NCI-H1092 treated with DMSO at 0.1 percent for 48 hours (cell line): ENCODE data around the gene HIVEP2.
A peak's percentile ranks its signal among the peaks of the same experiment; 100 is the strongest.

ENCODE experiments used
- DNase-seq: peaks from one replicate; lab custom pipeline; 2025; lab: John Stamatoyannopoulos, UW

Gene HIVEP2

DNA sequence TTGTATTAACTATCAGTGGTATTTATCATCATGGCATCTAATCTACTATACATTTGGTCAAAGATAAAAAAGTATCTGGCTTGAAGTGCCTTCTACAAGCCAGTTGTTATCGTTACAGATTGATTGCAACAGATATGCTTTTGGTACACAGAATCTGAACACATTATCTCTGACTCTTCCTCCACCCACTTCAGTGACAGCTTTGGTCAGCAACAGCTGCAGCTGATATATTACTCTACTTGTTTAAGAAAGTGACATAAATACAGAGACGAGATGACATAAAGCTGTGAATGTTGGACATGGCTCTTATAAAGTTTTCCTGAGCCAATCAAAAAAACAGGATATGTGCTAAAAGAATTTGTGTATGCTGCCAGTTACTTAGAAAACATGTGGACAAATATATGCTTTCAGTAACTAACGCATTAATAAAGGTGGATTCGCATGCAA lies 77.6 kb downstream of the HIVEP2 start:
- DNase-seq: no peak

DNA sequence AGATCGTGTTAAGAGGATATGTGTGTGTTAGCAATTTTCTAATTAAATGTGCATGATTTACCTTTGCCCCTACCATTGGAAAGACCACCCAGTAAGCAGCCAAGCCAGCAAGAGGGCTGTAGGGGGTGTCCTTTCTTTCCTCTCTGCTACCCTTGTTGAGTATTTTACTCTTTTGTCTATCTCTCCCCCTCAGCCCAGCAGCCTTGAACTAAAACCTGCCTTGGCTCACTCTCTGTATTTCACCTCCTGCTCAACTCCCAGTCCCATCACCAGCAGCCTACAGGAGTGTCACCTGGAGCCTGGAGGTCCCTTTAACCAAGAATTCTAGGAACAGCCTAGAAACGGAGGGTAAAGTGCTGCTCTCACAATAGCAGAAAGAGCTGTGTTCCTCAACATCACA lies 81.0 kb downstream of the HIVEP2 start:
- DNase-seq: no peak

DNA sequence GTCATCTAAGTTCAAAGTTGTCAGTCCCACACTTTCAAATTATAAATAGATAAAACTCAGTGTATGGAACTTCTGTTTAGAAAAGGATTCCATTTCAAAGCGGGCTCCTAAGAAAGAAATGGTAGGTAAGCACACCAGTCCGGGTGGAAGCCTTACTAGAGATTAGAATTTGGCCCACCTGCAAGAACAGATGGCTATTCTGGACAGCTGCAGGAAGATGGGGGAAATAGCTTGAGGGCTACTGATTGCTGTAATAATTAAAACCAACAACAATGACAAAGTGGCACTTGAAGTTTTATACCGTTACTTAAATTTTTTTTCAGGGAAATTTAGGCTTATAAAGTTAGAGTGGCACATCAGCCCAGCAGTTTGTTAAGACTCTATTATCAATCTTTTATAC lies 83.3 kb downstream of the HIVEP2 start:
- DNase-seq: no peak

DNA sequence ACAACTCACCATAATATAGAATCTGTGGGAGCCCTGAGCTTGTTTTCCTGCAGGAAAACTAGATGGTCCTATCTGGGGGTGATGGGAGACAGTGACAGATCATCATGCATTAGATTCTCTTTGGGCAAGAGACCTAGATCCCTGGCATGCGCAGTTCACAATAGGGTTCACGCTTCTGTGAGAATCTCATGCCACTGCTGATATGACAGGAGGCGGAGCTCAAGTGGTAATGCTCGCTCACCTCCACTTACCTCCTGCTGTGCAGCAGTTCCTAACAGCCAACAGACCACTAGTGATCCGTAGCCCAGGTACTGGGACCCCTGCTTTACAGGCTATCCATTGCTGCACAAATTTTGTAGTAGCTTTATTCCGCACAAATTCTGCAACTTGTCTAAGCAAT lies 84.5 kb downstream of the HIVEP2 start:
- DNase-seq: no peak

DNA sequence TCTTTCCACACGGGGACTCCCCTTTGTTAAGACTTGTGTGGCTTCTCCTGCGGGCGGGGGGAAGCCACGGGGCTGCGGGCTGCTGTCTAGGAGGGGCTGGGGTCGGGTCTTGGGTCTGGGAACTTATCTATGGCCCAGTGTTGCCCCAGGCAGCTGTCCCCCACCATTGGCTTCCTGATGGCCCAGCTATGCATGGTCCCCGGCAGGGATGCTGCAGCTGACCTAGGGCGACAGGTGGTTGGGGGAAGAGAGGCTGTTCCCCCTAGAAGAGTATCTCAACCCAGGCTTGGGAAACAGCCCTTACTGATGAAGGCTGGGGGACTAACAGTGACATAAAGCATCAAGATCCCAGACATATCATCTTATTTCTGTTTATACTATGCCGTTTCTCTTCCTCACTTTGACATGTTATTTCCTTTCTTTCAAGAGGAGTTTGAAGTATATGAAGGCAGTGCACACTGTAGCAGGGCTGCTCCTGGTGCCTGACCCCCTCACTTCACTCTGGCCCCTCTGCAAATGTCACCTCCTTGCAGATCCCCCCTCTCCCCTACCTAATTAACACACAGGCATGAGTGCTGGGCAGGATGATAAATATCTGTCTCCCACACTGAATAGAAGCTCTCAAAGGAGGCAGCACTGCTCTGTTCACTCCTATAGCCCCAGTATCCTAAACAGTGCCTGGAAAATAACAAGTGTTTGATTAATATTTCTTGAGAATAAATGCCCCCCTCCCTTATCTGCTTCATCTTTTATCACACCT lies 87.0 kb downstream of the HIVEP2 start:
- no peak for DNase-seq

DNA sequence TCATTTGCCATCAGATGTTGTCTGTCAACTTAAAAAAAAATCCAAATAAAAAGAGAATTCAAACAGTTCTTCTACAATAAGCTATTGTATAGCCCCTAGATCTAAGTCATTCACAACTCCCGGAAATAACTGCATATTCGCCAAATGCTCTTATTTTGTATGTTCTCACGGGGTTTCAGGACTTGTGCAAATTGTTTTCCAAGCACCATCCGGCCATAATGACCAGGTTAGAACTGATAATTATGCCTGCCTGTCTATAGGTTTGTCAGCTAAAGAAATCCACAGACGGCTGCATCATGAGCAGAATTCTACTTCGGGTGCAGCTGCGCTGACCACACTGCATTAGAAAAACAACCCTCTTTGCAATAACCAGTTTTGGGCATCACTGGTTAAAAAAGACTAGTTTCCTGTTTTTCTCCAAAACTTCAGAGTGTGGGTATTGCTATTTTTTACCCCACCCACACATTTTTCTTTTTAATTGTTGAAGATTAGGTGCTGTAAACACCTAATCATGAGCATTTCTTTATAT lies 87.7 kb downstream of the HIVEP2 start:
- DNase-seq: no peak

DNA sequence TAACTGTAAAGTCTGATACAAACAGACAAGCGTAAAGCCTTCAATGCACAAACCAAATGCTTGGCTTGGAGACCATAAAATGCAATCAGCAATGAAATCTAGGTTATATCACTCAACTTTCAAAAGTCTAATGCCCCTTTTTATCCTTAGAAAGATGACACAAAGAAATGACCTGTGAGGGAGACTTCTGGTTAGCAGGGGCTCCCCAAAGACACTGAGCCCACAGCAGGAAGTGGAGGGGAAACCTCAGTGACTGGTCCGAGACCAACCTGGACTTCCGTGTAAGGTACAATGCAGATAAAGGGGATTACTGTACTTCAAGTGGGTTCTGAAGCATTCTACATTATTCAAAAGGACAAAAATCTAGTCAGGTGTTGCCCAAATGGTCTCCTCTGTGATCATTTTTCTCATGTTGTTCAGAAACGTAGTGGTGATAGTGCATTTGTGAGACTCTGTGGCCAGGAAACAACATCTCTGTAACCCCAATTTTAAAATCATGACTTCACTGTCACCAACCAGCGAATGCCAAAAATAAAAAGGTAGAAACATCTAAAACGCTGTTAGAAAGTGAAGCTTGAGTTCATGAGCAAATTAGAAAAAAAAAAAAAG lies 88.2 kb downstream of the HIVEP2 start:
- DNase-seq: no peak

DNA sequence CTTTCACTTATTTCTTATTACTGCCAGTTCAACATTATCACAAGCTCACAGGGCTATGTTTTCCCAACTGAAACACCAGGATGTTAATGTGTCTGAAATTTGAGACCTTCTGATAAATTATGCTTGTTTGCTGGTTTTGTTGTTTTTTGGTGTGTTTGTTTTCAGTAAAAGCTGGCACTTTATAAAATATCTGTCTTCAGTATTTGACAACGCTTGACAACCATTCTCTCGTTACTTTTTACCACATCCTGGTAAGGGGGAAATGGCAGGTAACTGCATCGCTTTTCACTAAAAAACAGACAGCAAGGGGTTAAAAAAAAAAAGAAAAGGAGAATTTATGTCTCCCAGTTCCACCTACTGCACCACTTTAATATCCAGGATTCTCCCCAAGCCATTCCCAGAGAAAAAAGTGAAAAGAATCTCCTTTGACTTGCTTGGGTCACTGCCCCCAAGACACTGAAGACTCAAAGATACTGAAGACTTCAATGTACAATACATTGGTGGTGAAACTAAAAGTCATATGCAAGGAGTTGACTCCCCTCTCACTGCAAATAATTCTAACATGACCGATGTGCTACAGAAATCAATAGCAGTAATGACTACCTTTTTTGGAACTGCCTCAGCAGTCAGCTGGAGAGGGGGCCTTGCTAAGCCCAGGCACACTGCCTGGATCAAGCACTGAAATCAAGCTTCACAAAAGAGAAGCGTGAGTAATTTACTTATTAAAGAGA lies 88.9 kb downstream of the HIVEP2 start:
- DNase-seq: no peak

DNA sequence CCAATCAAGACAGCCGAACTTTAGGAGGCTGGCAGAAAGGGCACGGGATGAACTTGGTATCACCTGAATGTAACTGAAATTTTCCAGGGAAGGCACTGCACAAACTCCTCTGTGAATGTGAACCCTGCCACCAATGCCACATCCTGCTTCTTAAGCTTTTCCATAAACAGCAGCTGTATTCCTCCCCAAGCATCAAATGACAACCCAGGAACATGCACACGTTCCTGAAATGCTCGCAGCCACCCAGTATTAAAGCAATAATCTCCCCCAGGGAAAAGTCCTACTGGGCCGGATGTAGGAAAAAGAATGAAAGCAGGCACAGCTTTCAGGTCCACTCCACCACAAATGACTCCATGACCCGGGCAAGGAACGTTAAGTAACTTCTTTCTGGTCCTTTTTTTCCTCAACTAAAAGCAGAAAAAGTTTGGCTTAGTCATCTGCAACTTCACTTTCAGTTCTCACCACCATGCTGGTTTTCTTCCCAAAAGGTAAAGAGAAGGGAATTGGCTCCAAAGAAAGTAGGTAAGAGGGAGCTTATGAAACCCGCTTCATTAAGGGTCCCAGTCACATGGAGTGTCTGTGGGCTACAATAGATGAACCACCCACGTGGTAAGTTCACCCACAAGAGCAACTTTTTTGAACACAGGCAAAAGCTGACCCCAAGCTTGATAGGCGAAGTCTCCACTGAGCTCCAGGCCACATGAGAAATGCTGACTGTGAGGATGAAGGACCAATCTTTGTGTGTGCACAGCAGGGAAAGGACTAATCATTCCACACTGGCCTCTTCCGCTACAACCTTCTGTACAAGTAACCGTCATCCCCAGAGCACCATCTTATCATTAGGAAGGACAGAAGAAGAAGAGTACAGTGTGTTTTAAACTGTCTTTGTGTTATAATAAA lies 90.1 kb downstream of the HIVEP2 start:
- DNase-seq: no peak

DNA sequence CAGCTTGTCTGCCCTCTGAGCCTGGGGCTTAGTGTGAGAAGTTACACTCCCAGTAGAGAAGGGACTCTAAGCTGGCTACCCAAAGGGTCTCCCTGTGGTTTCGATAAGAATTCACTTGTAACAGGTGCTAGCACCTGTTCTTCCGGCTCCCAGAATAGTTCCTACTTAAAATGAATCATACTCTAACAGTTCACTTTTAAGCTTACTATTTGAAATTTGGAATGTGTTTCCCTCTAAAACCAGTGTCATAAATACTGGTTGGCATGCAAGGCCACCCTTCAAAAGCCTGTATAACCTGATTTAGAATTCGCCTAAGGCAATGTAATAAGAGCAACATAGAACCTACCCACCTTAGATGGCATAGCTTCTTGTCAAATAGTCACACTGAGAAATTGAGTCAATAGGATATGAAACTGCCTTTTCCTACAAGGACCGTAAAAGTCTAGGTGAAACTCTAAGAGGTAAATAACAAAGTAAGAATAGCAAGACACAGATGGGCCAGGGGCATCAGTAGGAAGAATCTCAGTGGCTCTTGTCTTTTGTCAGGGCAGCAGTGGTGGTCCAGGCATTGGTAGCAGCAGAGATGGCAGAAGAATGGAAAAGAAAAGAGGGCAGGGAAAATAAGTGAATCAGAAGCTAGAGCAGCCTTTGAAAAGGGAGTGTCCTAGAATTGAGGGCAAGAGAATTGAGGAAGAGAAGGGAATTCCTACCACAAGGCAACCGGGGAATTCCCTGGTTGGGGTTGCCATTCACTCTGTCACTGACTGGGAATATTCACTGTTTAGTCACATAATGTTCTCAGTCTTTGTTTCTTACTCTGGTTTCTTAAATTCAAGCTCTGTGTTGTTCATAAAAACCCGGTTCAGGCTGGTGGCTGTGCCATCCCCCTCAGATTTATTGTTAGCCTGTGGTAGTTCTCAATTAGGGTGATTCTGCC lies 91.5 kb downstream of the HIVEP2 start:
- DNase-seq: no peak

DNA sequence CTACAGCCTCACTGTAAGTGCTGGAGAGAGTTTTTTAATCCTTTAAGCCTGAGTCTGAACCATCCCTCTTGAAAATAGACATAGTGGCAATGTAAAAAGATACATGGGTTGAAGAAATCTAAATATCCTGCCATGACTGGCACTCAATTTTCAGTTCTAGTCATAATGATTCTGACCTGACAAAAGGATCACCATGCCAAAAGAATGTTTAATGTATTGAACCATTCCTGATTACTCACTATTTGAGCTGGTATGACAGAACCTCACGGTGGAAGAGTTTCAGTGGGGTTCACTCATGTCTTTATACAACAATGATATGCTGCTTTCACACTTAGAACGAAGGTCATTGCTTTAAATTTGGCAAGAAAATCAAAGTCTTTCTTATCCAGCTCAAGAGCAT lies 93.4 kb downstream of the HIVEP2 start:
- DNase-seq: no peak

DNA sequence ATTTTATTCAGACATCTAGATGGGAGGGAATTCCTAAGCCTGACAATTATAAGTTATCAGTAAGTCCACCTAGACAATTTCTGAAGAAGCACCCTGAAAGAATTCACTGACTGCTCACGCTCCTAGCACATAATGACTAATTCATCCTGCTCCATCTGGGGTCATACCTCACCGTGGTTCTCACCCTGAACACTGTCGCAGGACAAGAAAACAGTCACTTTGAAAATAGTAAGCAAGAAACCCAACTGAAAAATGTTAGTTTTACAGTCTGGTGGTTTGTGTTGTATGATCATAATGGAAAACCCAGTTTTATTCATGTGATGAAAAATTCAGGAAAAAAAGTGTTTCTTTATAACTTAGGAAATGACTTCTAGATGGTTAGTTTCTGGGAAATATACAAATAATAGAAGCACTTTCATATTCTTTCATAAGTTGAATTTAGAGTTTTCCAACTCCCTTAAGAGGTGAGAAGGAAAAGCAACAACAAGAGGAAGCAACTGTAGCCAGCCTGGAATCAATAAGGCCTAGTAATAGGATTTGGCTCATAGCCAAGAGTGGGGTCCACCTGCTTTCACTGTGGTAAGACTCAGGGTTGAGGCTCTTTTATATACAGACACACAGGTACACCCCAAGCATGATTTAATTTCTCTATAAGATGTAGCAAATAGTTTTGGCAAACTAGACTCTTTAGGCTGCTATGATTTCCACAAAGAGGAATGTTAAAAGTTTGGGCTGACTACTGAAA lies 94.1 kb downstream of the HIVEP2 start:
- DNase-seq: no peak

DNA sequence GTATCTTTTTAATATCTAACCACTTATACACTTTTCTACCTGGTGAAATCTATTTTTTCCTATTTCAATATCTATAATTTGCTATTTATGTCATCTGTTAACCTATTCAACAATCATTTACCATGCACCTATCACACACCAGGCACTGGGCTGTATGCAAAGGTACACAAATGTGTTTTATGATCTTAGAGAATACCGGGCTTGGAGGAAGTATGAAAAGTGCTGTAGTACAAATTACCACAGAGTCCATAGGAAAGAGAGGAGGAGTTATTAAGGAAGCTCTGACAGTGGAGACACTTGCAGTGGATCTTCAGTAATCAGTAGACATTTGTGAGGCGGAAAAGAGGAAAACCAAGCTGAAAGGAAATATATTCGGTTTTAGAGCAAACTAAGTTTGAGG lies 96.0 kb downstream of the HIVEP2 start:
- DNase-seq: no peak

DNA sequence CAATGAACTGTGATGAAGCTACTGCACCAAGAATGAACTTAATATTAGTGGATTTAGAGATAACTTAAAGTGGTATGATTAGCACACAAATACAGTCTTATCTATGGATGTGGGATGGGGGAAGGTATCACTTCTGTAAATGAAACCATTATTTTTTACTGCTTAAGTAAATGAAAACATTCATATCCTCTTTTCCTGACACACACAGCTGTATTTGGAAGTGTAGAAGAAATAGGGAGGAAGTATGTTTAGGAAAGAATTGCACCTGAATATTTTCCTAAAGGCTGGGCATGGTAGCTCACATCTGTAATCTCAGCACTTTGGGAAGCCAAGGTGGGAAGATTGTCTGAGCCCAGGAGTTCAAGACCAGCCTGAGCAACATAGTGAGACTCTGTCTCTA lies 96.8 kb downstream of the HIVEP2 start:
- no peak for DNase-seq

DNA sequence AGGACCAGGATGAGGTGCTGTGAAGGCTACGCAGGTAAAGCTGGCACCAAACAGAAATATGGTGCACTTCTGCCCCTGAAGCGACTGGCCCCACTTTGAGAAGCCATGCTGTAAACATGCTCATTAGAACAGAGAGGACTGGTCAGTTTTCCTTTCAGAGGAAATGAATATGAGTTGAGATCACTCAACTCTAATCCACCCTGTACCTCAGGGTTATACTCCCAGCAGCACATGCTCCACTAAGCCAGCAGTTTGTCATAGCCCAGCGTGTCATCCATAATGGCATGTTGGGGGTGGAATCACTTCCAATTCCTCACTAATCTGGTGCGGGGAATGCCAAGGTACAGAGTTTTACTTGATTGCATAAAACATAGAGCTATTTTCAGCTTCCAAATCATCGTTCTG lies 98.1 kb downstream of the HIVEP2 start:
- no peak for DNase-seq

DNA sequence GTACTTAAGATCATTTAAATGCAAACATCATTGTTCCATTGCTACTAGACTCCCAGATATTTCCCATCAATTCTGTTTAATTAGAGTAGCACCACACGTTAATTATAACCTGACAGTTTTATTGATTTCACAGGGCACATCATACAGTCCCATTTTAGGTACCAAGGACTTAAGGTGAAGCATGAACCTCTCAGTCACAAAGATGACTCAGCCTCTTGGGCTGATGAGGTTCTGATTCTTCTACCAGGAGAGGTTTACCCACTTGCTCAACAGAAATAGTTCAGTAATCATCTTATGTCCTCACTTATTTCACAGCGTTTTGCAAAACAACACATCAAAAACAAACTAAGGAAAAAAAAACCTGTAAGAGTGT lies 98.5 kb downstream of the HIVEP2 start:
- no peak for DNase-seq

DNA sequence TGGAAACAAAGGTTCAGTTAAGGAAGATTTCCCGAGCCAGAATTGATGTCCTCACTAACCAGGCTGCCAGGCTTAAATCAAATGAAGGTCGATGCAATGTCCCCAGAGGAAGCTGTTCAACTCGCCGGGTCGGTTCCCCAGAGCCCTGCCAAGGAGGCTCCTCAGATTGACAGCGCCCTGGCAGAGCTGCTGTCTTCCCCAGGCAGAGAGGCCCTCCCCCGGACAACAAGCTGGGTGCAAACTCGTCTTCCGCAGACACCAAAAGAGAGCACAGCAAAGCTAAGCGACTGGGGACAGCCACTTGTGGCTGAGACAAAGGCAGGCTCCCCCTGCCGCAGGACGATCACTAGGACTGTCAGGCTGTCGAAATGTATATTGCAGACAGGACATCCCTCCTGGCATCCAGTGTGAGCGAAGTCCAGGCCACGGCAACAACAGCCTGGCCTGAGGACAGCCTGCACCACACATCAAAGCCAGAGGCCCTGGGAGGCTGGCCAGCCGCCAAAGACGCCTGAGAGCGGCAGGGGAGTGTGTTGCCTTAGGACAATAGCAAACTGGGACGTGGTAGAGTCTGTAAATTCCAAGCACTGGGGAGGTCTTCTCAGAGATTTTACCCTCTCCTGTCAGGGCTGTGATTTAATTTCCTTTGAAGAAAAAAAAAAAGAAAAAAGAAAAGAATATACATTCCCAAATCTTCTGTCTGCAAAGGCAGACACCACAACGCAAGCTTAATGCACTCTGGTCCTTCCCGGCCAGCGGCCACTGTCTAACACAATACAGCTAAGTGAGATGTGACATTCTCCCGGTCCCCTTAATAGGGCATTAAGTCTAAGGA lies 99.1 kb downstream of the HIVEP2 start:
- peak; percentile 2 for DNase-seq

DNA sequence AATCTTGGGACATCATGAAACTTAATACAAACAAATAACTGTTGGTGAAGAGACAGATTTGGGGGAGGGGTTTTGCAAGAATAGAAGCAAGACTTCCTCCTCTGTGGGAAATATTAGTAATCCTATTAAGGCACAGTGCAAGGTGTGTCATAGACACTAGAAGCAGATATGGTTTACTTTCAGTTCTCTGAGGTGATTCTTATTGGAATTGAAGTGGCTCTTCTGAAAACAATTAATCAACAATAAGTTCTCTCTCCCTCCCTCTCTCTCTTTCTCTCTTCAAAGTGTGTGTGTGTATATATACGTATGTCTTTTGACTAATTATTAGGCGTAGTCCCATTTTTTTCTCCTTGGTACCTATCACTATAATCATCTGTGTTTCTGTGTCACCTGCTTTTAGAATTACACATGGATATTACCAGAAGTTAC lies 99.8 kb downstream of the HIVEP2 start:
- DNase-seq: no peak

DNA sequence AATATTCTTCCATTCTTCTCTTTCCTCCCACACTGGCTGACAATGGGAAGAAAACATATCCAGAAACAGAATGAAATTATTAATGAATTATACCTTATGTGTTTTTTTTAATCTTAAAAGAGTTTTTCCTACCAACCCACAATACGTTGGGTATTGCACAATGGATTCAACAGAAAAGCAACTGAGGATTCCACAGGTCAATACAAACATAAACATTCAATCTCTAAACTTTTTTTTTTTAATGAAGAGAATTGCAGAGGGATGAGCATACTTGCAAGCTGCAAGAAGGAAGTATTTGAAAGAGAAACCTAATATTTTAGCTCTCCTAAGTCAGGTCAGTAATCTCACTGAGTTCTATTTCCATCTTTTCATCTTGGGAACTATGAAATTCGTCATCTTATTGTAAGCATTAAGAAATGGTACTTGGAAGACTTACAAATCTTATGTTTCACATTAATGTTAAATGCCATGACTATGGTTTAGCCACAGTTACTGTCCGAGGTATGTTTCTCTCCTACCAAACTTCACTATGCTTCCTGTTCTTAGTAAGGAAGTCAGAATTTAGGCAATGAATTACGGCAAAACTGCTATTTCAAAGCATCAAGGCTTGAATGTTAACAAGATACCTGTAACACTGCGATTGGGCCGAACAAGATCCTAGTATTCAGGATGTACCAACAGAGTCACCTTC lies 100.8 kb downstream of the HIVEP2 start:
- DNase-seq: no peak
